Ovary (tissue), 9 donors: ENCODE data around the gene NRXN3. TPM values are rescaled to one million over a fixed set of nuclear protein-coding genes. Genes with fewer than 3 reads are reported as not detected.

Experiments used
- DNase-seq, 5 donors: peaks; one replicate each; pipeline ENCODE4 v3.0.0-alpha.2; 2019 to 2020
- H3K27ac ChIP-seq, 2 donors: fragments of 200-600 bp; one replicate each; pipeline versions ENCODE4 v1.5.1 to v1.8.0; 2019 to 2022
- H3K27me3 ChIP-seq: fragments of 200-600 bp; one replicate; pipeline ENCODE4 v1.8.0; 2022
- H3K36me3 ChIP-seq: fragments of 200-600 bp; sonication (generic); one replicate; pipeline ENCODE4 v1.5.1; 2019
- H3K4me1 ChIP-seq: one replicate; pipeline ENCODE4 v1.8.1; 2013; ENCODE audit warnings: mild to moderate bottlenecking, moderate library complexity; ENCODE audit not compliant: insufficient read depth
- H3K4me3 ChIP-seq: fragments of 200-600 bp; sonication (generic); one replicate; pipeline ENCODE4 v1.5.1; 2017
- H3K9me3 ChIP-seq, 2 donors: fragments of 200-600 bp in 1 of 2; sonication (generic) in 1 of 2; one replicate each; pipeline versions ENCODE4 v1.5.1 to v1.8.1; 2013 to 2019; ENCODE audit warnings: mild to moderate bottlenecking in 1 of 2, moderate library complexity in 1 of 2
- EP300 ChIP-seq: sonication (generic); formaldehyde crosslinking; IDR thresholded peaks from one replicate; pipeline ENCODE4 v1.6.1; 2017; ENCODE audit warnings: antibody characterized with exemption
- POLR2A ChIP-seq: fragments of 450-650 bp; IDR thresholded peaks from one replicate; pipeline ENCODE4 v1.6.1; 2017; ENCODE audit warnings: antibody characterized with exemption, mild to moderate bottlenecking, moderate library complexity
- WGBS, 3 donors: extraction: QIAGEN DNeasy Blood & Tissue Kit in 1 of 3; methylation state at CpG; one replicate each; pipeline versions ENCODE4 v1.1.5 to v1.1.7; 2013 to 2017; 5-methylcytosine and 5-hydroxymethylcytosine counted together
- intact Hi-C, 4 donors: fragments of 100-400 bp; cut with DNase I; formaldehyde crosslinking; loops; one replicate each; pipeline versions ENCODE4 v1.11.0 to v1.15.1; 2022 to 2023
- polyA plus RNA-seq, 2 donors: library from polyadenylated mRNA; stranded (reverse); fragments of 200-250 nt in 1 of 2; fragments of 350-450 nt in 1 of 2; fragmentation: Illumina TruSeq in 1 of 2; extraction: RNeasy Lipid Tissue Mini Kit (QIAGEN cat#74804) in 1 of 2; gene quantifications; one replicate each; pipeline ENCODE4 v1.2.3, GENCODE V29; 2013 to 2014
- total RNA-seq, 7 donors: library from RNA; depleted of rRNA in 2 of 7; stranded (reverse); fragments of >200 nt in 2 of 7; fragmentation: NEBNext Ultra II Directional in 3 of 7; extraction: Animal tissue kit (Norgen Biotek cat#: 25700) in 3 of 7; gene quantifications; one replicate each; pipeline versions ENCODE4 v1.1.0 to v1.2.4, GENCODE V29; 2016 to 2023
- TF ChIP-seq, protein P1 (sequence below), 3 donors: fragments of 450-650 bp in 2 of 3; fragments of 200-600 bp in 1 of 3; IDR thresholded peaks; one replicate each; pipeline versions ENCODE4 v1.5.1 to v1.8.0; 2016 to 2022; ENCODE audit warnings: antibody characterized with exemption in 3 of 3, mild to moderate bottlenecking in 1 of 3
- donor health status: DM: no; HTN: no; CAD: no; lungs with moderate emphysema.
- donor health status: DM: no; HTN: no; CAD: no.
- donor health status: Bipolar disorder and iron deficiency.
- donor health status: DM: yes; HTN: yes; CAD: no.
- donor health status: DM: no; HTN: no; CAD: no.
- donor health status: DM: yes; HTN: yes; CAD: no.

The NRXN3 gene
- total and polyA plus RNA-seq, 9 donors = 0.28 to 6.2 (median 0.82) TPM

DNA sequence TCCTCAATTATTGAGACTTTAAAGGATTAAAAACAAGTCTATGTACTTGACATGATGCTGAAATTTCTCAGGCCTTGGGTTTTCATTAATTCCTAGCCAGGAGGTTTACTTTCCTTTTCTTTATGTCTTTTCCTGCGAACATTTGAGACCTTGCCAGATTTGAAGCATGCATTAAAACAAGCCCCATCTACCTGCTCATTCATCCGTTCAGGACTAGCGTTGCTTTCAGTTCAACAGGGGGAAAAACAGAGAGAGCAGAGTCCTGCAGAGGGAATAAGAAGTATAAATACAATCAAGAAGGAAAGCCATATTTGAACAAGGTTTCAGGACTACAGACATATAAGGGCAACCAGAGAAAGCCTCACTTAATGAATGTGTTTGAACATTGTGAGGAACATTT, 1498.8 kb downstream of the NRXN3 start:
- Histone ChIP-seq H3K9me3 (no peaks in the 10 kb centered on the region), H3K36me3 (no peaks in the 10 kb centered on the region), H3K27ac (no peak overlapping the region), H3K4me1 (no peaks in the 10 kb centered on the region), H3K27me3 (no peaks in the 10 kb centered on the region), H3K4me3 (no peak overlapping the region)
- intact Hi-C loops = no loop called here
- DNase-seq = no peak
- TF ChIP-seq POLR2A = no peak
- TF ChIP-seq, protein P1, sequence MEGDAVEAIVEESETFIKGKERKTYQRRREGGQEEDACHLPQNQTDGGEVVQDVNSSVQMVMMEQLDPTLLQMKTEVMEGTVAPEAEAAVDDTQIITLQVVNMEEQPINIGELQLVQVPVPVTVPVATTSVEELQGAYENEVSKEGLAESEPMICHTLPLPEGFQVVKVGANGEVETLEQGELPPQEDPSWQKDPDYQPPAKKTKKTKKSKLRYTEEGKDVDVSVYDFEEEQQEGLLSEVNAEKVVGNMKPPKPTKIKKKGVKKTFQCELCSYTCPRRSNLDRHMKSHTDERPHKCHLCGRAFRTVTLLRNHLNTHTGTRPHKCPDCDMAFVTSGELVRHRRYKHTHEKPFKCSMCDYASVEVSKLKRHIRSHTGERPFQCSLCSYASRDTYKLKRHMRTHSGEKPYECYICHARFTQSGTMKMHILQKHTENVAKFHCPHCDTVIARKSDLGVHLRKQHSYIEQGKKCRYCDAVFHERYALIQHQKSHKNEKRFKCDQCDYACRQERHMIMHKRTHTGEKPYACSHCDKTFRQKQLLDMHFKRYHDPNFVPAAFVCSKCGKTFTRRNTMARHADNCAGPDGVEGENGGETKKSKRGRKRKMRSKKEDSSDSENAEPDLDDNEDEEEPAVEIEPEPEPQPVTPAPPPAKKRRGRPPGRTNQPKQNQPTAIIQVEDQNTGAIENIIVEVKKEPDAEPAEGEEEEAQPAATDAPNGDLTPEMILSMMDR (IDR thresholded peaks at IDR 0.05) = no peak
- TF ChIP-seq EP300 = no peak
- WGBS, 3 donors = 46 to 59% (median 55%) methylated on average over 3 of the region's 3 CpGs

DNA sequence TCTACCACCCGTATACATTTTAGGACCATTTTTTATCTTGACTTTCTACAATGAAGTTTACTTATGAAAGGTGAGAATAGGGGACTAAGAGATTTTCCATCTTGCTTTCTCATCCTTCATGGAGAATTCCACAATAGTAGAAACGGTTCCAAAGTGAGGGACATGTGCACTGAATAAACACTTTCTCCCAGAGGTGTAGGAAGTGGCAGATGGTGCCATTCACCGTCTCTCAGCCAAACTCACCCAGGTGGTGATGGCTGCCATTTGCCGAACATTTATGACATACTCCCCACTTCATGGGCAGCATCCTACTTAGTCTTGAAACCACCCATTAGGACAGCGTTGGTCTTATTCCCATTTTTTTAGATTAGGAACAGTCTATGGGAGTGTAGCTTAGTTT, 1500.6 kb downstream of the NRXN3 start:
- Histone ChIP-seq H3K9me3 (no peaks in the 10 kb centered on the region), H3K4me1 (no peaks in the 10 kb centered on the region), H3K27me3 (no peaks in the 10 kb centered on the region), H3K4me3 (no peak overlapping the region), H3K36me3 (no peaks in the 10 kb centered on the region), H3K27ac (no peak overlapping the region)
- no peak for DNase-seq
- 82 to 87% (median 83%) methylated on average over 5 of the region's 5 CpGs for whole genome bisulfite sequencing, 3 donors
- intact Hi-C loops = no loop called here
- TF ChIP-seq, protein P1 (IDR thresholded peaks at IDR 0.05) = no peak
- TF ChIP-seq POLR2A (no peak), EP300 (no peak)

DNA sequence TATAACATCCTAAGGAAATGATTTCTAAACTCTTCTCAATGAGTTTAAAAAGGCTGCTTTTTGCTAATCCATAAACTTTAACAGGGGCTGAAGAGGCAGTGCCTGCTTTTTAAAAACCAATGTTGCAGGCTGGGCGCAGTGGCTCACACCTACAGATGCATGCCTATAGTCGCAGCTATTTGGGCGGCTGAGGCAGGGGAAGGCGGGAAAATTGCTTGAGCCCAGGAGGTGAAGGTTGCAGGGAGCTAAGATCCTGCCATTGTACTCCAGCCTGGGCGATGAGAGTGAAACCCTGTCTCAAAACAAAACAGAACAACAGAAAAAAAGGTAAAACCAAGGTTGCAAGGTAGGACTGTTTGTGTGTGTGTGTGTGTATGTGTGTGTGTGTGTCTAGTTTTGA, 1509.9 kb downstream of the NRXN3 start:
- no peaks in the 10 kb centered on the region for H3K4me1 ChIP-seq
- no peaks in the 10 kb centered on the region for H3K9me3 ChIP-seq
- no peak for TF ChIP-seq EP300
- no peak for TF ChIP-seq POLR2A
- DNase-seq = no peak
- no peak overlapping the region for H3K27ac ChIP-seq
- H3K27me3 ChIP-seq = no peaks in the 10 kb centered on the region
- H3K36me3 ChIP-seq = no peaks in the 10 kb centered on the region
- no peak overlapping the region for H3K4me3 ChIP-seq
- 85 to 93% (median 90%) methylated on average over 5 of the region's 5 CpGs for WGBS, 3 donors
- intact Hi-C loops = no loop called here

DNA sequence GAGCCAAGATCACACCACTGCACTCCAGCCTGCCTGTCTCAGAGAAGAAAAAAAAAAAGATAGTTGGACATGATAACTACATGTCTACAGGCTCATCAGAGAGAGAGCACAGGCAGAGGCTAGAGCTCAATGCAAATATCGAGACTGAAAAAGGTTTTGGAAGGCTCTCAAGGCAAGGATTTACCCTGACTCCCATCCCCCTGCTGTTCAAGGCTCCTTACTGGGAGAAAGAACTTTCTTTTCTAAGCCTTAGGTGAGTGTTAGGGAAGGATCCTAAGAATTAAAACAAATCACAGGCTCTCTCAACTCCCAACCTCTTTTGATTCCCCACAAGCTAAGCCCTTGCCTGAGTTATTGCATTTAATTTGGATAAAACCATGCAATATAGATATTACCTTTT, 1516.0 kb downstream of the NRXN3 start:
- Histone ChIP-seq H3K9me3 (no peaks in the 10 kb centered on the region), H3K27ac (no peak overlapping the region), H3K27me3 (no peaks in the 10 kb centered on the region), H3K4me1 (no peaks in the 10 kb centered on the region), H3K4me3 (no peak overlapping the region), H3K36me3 (no peaks in the 10 kb centered on the region)
- DNase-seq = no peak
- TF ChIP-seq EP300 (no peak), POLR2A (no peak)
- TF ChIP-seq, protein P1 (IDR thresholded peaks at IDR 0.05) = no peak
- 64 to 77% (median 71%) methylated on average over 1 of the region's 1 CpG for WGBS, 3 donors
- intact Hi-C loops = no loop called here

DNA sequence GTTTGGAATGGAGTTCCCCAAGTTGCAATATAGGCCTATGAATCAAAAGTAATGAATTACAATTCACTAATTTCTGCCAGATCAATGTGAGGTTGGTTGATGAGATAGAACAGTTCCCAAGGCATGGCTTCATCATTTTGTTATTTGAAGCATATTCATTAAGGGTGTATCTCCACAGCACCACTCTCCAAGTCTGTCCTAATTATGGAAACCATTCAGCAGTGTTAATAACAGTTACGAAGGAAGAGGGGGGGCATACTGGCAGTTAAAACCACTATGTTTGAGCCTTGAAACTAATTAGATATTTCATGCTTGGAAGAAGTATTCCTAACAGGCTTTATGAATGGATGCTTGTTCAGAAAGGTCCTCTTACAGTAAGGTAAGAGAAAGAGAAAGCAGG, 1520.8 kb downstream of the NRXN3 start:
- 81 to 86% (median 84%) methylated on average over 1 of the region's 1 CpG for WGBS, 3 donors
- H3K27me3 ChIP-seq = no peaks in the 10 kb centered on the region

More for the DNA sequence above, 1520.8 kb downstream of the NRXN3 start:
- H3K36me3 ChIP-seq = peaks cover 4% of the 10 kb centered on the region
- DNase-seq = no peak
- TF ChIP-seq, protein P1 (IDR thresholded peaks at IDR 0.05) = no peak
- no peak for TF ChIP-seq POLR2A
- TF ChIP-seq EP300 = no peak
- H3K4me1 ChIP-seq = no peaks in the 10 kb centered on the region
- intact Hi-C loops = no loop called here
- H3K4me3 ChIP-seq = no peak overlapping the region
- no peaks in the 10 kb centered on the region for H3K9me3 ChIP-seq
- no peak overlapping the region for H3K27ac ChIP-seq
